HEK293 (cell line): ENCODE measurements around the gene KDM4B.
A peak's percentile ranks its signal among the peaks of the same experiment; 100 is the strongest.

ENCODE experiments used
- CTCF ChIA-PET: fragments of 350-600 bp; formaldehyde crosslinking; extraction: SDS; loops from one replicate; lab custom pipeline; 2021; ENCODE audit warnings: antibody characterized with exemption; lab: Yijun Ruan, JAX
- POLR2A ChIA-PET: fragments of 300-600 bp; formaldehyde crosslinking; extraction: SDS; loops from one replicate; lab custom pipeline; 2020; ENCODE audit warnings: antibody characterized with exemption, inconsistent platforms; lab: Yijun Ruan, JAX
- H3K27ac ChIP-seq: fragments of 200-500 bp; sonication (Bioruptor generic); 2 replicates; pipeline ENCODE4 v1.5.1; 2014; ENCODE audit warnings: low read depth, low read length, control low read depth, inconsistent platforms; ENCODE audit errors: extremely low read depth
- H3K36me3 ChIP-seq, 2 experiments: fragments of 200-500 bp in 1 of 2; sonication (Bioruptor generic) in 1 of 2; 1 replicate in 1 of 2; 2 replicates in 1 of 2; pipeline ENCODE4 v1.5.1; 2014 to 2017; ENCODE audit warnings: inconsistent platforms in 2 of 2, low read length in 2 of 2; ENCODE audit not compliant: control insufficient read depth in 2 of 2, insufficient read depth in 1 of 2
- H3K4me1 ChIP-seq: fragments of 200-500 bp; sonication (Bioruptor generic); 2 replicates; pipeline ENCODE4 v1.5.1; 2014; ENCODE audit warnings: mild to moderate bottlenecking, low read length, inconsistent platforms; ENCODE audit not compliant: control insufficient read depth, insufficient read depth
- H3K4me3 ChIP-seq: 2 replicates; pipeline ENCODE4 v1.5.1; 2011; ENCODE audit warnings: low read depth, mild to moderate bottlenecking, control low read depth, low read length, moderate library complexity
- H3K9me3 ChIP-seq: fragments of 200-500 bp; sonication (Bioruptor generic); 2 replicates; pipeline ENCODE4 v1.5.1; 2014; ENCODE audit warnings: low read depth, low read length, inconsistent platforms; ENCODE audit not compliant: control insufficient read depth, insufficient read depth
- EGR2 ChIP-seq: fragments of 450-650 bp; formaldehyde crosslinking; IDR thresholded peaks from 2 replicates; pipeline ENCODE4 v1.5.1; 2016; ENCODE audit warnings: low read depth, missing biosample characterization, missing genetic modification characterization
- GLI4 ChIP-seq: fragments of 450-650 bp; formaldehyde crosslinking; IDR thresholded peaks from 2 replicates; pipeline ENCODE4 v1.5.1; 2016; ENCODE audit warnings: missing biosample characterization, missing genetic modification characterization
- SP2 ChIP-seq: fragments of 450-650 bp; formaldehyde crosslinking; IDR thresholded peaks from 2 replicates; pipeline ENCODE4 v1.5.1; 2016; ENCODE audit warnings: missing biosample characterization, missing genetic modification characterization
- TRIM28 ChIP-seq: IDR thresholded peaks from 2 replicates; pipeline ENCODE4 v1.6.1; 2011; ENCODE audit warnings: low read length, control low read depth, borderline replicate concordance
- TSHZ1 ChIP-seq: fragments of 450-650 bp; formaldehyde crosslinking; IDR thresholded peaks from 2 replicates; pipeline ENCODE4 v1.5.1; 2016; ENCODE audit warnings: missing biosample characterization, missing genetic modification characterization, borderline replicate concordance
- ZBTB10 ChIP-seq: fragments of 450-650 bp; formaldehyde crosslinking; IDR thresholded peaks from 2 replicates; pipeline ENCODE4 v1.5.1; 2016; ENCODE audit warnings: missing biosample characterization, missing genetic modification characterization
- ZBTB17 ChIP-seq: fragments of 450-650 bp; formaldehyde crosslinking; IDR thresholded peaks from 2 replicates; pipeline ENCODE4 v1.5.1; 2016; ENCODE audit warnings: missing biosample characterization, missing genetic modification characterization
- ZNF239 ChIP-seq: fragments of 450-650 bp; formaldehyde crosslinking; IDR thresholded peaks from 2 replicates; pipeline ENCODE4 v1.5.1; 2016; ENCODE audit warnings: missing biosample characterization, missing genetic modification characterization
- ZNF501 ChIP-seq: fragments of 450-650 bp; formaldehyde crosslinking; IDR thresholded peaks from 2 replicates; pipeline ENCODE4 v1.5.1; 2016; ENCODE audit warnings: missing biosample characterization, missing genetic modification characterization
- ZNF521 ChIP-seq: fragments of 450-650 bp; formaldehyde crosslinking; IDR thresholded peaks from 2 replicates; pipeline ENCODE4 v1.5.1; 2017; ENCODE audit warnings: missing biosample characterization, mild to moderate bottlenecking, missing genetic modification characterization
- ZNF544 ChIP-seq: fragments of 450-650 bp; formaldehyde crosslinking; IDR thresholded peaks from 2 replicates; pipeline ENCODE4 v1.5.0; 2017; ENCODE audit warnings: missing biosample characterization, missing genetic modification characterization
- ZNF654 ChIP-seq: fragments of 450-650 bp; formaldehyde crosslinking; IDR thresholded peaks from 2 replicates; pipeline ENCODE4 v1.5.1; 2016; ENCODE audit warnings: low read depth, missing biosample characterization, missing genetic modification characterization
- ZNF664 ChIP-seq: fragments of 450-650 bp; formaldehyde crosslinking; IDR thresholded peaks from 2 replicates; pipeline ENCODE4 v1.5.1; 2016; ENCODE audit warnings: missing biosample characterization, missing genetic modification characterization
- ZNF837 ChIP-seq: fragments of 450-650 bp; formaldehyde crosslinking; IDR thresholded peaks from 2 replicates; pipeline ENCODE4 v1.5.1; 2016; ENCODE audit warnings: missing biosample characterization, missing genetic modification characterization
- TF ChIP-seq, protein P1 (sequence below): fragments of 450-650 bp; formaldehyde crosslinking; IDR thresholded peaks from 2 replicates; pipeline ENCODE4 v1.5.1; 2017; ENCODE audit warnings: missing biosample characterization, missing genetic modification characterization
- TF ChIP-seq, protein P2 (sequence below): fragments of 450-650 bp; formaldehyde crosslinking; IDR thresholded peaks from 2 replicates; pipeline ENCODE4 v1.5.1; 2016; ENCODE audit warnings: missing biosample characterization, missing genetic modification characterization

The KDM4B gene

DNA sequence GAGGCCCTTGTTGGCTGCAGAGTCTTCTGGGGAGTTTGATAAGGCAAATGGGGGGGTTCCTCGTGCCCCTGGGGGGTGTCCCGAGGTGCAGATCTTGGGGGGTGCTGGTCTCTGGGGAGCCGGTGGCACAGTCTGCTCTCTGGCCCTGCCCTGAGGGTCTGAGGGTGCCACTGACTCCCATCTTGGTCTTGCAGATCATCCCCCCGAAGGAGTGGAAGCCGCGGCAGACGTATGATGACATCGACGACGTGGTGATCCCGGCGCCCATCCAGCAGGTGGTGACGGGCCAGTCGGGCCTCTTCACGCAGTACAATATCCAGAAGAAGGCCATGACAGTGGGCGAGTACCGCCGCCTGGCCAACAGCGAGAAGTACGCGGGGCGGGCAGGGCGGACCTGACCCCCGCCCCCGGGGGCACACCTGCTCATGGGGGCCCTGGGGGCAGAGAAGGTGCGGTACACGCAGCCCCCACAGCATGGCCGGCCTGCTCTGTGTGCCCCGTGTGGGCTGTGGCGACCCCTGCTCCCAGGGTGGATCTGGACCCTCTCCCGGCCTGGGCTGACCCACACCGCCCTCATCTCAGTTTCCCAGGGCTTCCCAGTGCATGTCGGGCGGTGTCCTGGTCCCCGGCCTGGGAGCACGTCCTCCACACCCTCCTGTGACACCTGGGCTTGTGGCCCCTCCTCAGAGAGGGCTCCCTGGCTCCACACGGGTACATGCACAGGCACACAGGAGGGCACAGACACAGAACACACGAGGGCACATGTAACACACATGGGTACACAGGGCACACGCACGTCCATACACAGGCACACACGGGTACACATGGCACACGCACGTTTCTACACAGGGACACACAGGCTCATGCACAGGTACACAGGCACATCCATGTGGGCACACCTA is 71.0 kb downstream of the KDM4B start:
- Histone ChIP-seq H3K4me1 (no peaks in the 10 kb centered on the region), H3K4me3 (no peak overlapping the region), H3K36me3 (peaks cover 0 to 39% of the 10 kb centered on the region in 2 experiments; a peak in 2 of 3 replicates), H3K9me3 (no peaks in the 10 kb centered on the region), H3K27ac (no peak overlapping the region)
- TF ChIP-seq GLI4 (tag by site-specific recombination) (no peak), TRIM28 (no peak), ZNF654 (tag by site-specific recombination) (no peak), ZNF239 (tag by site-specific recombination) (no peak), TSHZ1 (tag by site-specific recombination) (no peak), ZNF837 (tag by site-specific recombination) (no peak), EGR2 (tag by site-specific recombination) (peak; percentile 27; the same call in 1 of the 2 replicates), SP2 (tag by site-specific recombination) (no peak), ZBTB10 (peak; percentile 21; the same call in 1 of the 2 replicates), ZBTB17 (tag by site-specific recombination) (no peak), ZNF544 (tag by site-specific recombination) (no peak), ZNF664 (tag by site-specific recombination) (no peak), ZNF521 (no peak), ZNF501 (tag by site-specific recombination) (no peak)
- TF ChIP-seq, protein P1, sequence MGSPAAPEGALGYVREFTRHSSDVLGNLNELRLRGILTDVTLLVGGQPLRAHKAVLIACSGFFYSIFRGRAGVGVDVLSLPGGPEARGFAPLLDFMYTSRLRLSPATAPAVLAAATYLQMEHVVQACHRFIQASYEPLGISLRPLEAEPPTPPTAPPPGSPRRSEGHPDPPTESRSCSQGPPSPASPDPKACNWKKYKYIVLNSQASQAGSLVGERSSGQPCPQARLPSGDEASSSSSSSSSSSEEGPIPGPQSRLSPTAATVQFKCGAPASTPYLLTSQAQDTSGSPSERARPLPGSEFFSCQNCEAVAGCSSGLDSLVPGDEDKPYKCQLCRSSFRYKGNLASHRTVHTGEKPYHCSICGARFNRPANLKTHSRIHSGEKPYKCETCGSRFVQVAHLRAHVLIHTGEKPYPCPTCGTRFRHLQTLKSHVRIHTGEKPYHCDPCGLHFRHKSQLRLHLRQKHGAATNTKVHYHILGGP: no peak
- TF ChIP-seq, protein P2, sequence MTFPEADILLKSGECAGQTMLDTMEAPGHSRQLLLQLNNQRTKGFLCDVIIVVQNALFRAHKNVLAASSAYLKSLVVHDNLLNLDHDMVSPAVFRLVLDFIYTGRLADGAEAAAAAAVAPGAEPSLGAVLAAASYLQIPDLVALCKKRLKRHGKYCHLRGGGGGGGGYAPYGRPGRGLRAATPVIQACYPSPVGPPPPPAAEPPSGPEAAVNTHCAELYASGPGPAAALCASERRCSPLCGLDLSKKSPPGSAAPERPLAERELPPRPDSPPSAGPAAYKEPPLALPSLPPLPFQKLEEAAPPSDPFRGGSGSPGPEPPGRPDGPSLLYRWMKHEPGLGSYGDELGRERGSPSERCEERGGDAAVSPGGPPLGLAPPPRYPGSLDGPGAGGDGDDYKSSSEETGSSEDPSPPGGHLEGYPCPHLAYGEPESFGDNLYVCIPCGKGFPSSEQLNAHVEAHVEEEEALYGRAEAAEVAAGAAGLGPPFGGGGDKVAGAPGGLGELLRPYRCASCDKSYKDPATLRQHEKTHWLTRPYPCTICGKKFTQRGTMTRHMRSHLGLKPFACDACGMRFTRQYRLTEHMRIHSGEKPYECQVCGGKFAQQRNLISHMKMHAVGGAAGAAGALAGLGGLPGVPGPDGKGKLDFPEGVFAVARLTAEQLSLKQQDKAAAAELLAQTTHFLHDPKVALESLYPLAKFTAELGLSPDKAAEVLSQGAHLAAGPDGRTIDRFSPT (tag by site-specific recombination): 0 out of 2 replicates have a peak, but pooled peaks have one; percentile 43
- ChIA-PET CTCF (interaction anchor here (0.7 to 1.0 kb wide), 2 partner anchors 9 to 40 kb away, joined by 3 read pairs; no protein-coding TSS in a partner anchor), POLR2A (no interaction called here)
